Central memory CD8-positive, alpha-beta T cell (primary cell): ENCODE results near the gene ZNF423.

Experiments used
- ATAC-seq: fragments of 150-1000 bp; cut with Tn5 transposase; replicated peaks from 2 replicates; pipeline ENCODE4 v1.10.0; 2022; ENCODE audit warnings: mild to moderate bottlenecking, moderate FRiP score, moderate number of reproducible peaks; ENCODE audit not compliant: poor library complexity, severe bottlenecking; ENCODE audit errors: extremely low read depth
- DNase-seq, 2 donors: peaks; one replicate each; pipeline ENCODE4 v3.0.0; 2021; ENCODE audit warnings: low spot score in 2 of 2
- H3K27ac Mint-ChIP-seq: one replicate; pipeline ENCODE4 v1.8.0; 2022; ENCODE audit warnings: low read depth, mild to moderate bottlenecking, moderate library complexity, mixed read lengths
- H3K27me3 Mint-ChIP-seq: one replicate; pipeline ENCODE4 v1.8.0; 2022; ENCODE audit warnings: mixed read lengths
- H3K36me3 Mint-ChIP-seq: one replicate; pipeline ENCODE4 v1.8.0; 2022; ENCODE audit warnings: mild to moderate bottlenecking, moderate library complexity, mixed read lengths; ENCODE audit not compliant: insufficient read depth
- H3K4me1 Mint-ChIP-seq: one replicate; pipeline ENCODE4 v1.8.0; 2022; ENCODE audit warnings: mixed read lengths
- H3K4me3 Mint-ChIP-seq: one replicate; pipeline ENCODE4 v1.8.0; 2022; ENCODE audit warnings: mild to moderate bottlenecking, moderate library complexity, mixed read lengths
- H3K9me3 Mint-ChIP-seq: one replicate; pipeline ENCODE4 v1.8.0; 2022; ENCODE audit warnings: mixed read lengths

Gene ZNF423

GRCh38 chr16:49488740-49489525 lies 367.0 kb downstream of the ZNF423 start:
- Mint-ChIP-seq H3K36me3 (no peaks in the 10 kb centered on the region), H3K27ac (no peak overlapping the region), H3K27me3 (no peaks in the 10 kb centered on the region), H3K9me3 (no peaks in the 10 kb centered on the region), H3K4me3 (no peak overlapping the region), H3K4me1 (no peaks in the 10 kb centered on the region)
- DNase-seq = no peak
- ATAC-seq = no peak

DNA sequence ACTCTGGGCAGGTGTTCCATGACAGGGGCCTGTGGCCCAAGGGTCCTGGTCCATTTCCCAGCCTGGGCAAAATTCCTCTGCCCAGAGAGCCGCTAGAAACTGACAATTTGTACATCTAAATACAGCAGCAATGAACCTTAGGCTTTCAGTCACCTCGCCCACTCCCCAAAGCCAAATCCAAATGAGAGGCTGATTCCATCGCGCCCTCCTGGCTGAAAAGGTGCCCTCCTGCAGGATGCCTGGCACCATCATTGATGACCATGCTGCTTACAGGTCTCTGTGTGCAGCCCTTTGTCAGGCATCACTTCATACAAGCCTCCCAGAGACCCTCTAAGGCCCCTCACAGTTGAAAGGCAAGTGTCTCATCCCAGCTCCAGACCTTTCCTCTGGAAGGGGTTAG lies 367.6 kb downstream of the ZNF423 start:
- Mint-ChIP-seq H3K27me3 (peaks cover under 1% of the 10 kb centered on the region), H3K36me3 (no peaks in the 10 kb centered on the region)
- no peak for DNase-seq

DNA sequence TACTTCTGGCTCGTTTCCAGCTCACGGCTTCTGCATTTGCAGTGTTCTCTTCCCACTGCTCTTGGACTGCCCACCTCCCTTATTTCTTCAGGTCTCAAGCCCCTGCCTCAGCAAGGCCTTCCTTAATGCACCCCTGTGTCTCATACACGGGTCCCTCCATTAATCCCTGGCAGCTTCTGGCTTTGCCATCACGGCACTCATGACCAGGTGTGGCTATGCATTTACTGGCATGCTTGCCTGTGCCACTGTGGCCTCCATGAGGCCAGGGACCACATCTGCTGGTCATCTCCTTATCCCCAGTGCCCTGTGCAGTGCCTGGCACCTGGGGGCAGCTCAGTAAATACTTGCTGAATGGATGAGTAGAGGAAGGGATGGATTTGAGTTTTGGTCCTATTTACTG lies 368.2 kb downstream of the ZNF423 start:
- DNase-seq (no peak), ATAC-seq (no peak)
- Mint-ChIP-seq H3K9me3 (no peaks in the 10 kb centered on the region), H3K27ac (no peak overlapping the region), H3K27me3 (peaks cover 6% of the 10 kb centered on the region), H3K4me1 (no peaks in the 10 kb centered on the region), H3K36me3 (no peaks in the 10 kb centered on the region), H3K4me3 (no peak overlapping the region)

More for the DNA sequence above, 367.6 kb downstream of the ZNF423 start:
- Mint-ChIP-seq H3K4me3 (no peak overlapping the region), H3K27ac (no peak overlapping the region), H3K9me3 (no peaks in the 10 kb centered on the region), H3K4me1 (no peaks in the 10 kb centered on the region)
- no peak for ATAC-seq

GRCh38 chr16:49486400-49486799 lies 369.5 kb downstream of the ZNF423 start:
- no peak overlapping the region for H3K27ac Mint-ChIP-seq

GRCh38 chr16:49485663-49486062 lies 370.2 kb downstream of the ZNF423 start:
- H3K27ac Mint-ChIP-seq = no peak overlapping the region
- no peaks in the 10 kb centered on the region for H3K9me3 Mint-ChIP-seq
- H3K36me3 Mint-ChIP-seq = no peaks in the 10 kb centered on the region
- ATAC-seq = no peak
- no peak overlapping the region for H3K4me3 Mint-ChIP-seq
- no peak for DNase-seq
- H3K4me1 Mint-ChIP-seq = no peaks in the 10 kb centered on the region
- peaks cover 8% of the 10 kb centered on the region for H3K27me3 Mint-ChIP-seq

More at GRCh38 chr16:49486400-49486799, 369.5 kb downstream of the ZNF423 start:
- ATAC-seq = no peak
- no peak overlapping the region for H3K4me3 Mint-ChIP-seq
- H3K36me3 Mint-ChIP-seq = no peaks in the 10 kb centered on the region
- H3K27me3 Mint-ChIP-seq = peaks cover 8% of the 10 kb centered on the region
- no peak for DNase-seq
- H3K4me1 Mint-ChIP-seq = no peaks in the 10 kb centered on the region
- no peaks in the 10 kb centered on the region for H3K9me3 Mint-ChIP-seq

DNA sequence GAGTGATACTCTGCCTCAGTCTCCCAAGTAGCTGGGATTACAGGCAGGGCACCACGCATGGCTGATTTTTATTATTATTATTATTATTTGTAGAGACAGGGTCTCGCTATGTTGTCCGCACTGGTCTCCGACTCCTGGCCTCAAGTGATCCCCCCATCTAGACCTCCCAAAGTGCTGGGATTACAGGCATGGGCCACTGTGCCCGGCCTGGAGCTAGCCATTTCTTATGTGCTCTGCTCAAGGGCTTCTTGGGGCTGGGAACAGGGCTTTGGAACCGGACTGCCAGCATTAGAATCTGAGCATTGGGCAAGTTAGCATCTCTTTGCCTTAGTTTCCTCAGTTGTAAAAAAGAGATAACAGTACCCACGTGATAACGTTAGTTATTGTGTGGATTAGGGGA lies 371.0 kb downstream of the ZNF423 start:
- Mint-ChIP-seq H3K4me1 (no peaks in the 10 kb centered on the region), H3K27ac (no peak overlapping the region), H3K36me3 (no peaks in the 10 kb centered on the region), H3K9me3 (no peaks in the 10 kb centered on the region), H3K4me3 (peak overlapping the region; percentile 10), H3K27me3 (peaks cover 8% of the 10 kb centered on the region)
- no peak for ATAC-seq
- DNase-seq = no peak

GRCh38 chr16:49484451-49484849 lies 371.5 kb downstream of the ZNF423 start:
- Mint-ChIP-seq H3K9me3 (no peaks in the 10 kb centered on the region), H3K4me3 (peak overlapping the region; percentile 10), H3K27ac (no peak overlapping the region), H3K4me1 (no peaks in the 10 kb centered on the region), H3K27me3 (peaks cover 8% of the 10 kb centered on the region), H3K36me3 (no peaks in the 10 kb centered on the region)
- ATAC-seq (no peak), DNase-seq (no peak)

DNA sequence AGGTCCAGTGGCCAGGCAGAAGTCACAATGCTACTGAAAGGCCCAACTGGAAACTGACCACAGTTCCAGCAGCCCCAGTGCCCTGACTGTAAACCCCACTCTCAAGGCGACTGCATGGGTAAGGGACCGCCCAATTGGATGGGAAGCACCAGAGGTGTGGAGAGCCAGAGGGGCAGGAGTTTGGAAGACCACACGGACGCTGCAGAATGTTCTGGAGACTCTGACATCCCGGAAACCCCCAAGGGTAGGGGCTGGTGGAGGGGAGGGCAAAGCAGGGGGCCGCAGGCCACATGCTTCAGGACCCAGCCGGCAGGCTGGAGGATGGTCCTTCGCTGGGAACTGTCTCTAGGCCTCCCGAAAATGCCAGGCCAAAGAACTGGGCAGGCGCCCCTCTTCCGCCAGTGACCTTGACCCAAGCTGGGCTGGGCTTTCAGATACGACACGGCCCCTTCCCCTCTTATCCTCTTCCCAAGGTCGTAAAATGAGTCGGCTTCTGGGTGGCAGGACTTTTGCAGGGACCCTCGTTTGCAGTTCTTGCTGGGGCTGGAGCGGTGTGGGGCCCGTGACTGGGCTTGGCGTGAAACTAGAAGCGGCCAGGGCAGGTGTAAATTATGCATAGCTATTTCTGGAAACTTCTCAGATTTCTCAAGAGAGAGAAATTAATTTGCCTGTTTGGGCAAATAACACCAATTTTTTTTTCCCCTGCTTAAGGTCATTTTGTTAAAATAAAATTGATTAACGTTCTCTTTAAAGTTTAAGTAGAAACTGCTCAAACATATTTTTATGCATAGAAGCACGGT lies 372.1 kb downstream of the ZNF423 start:
- Mint-ChIP-seq H3K36me3 (no peaks in the 10 kb centered on the region), H3K27me3 (peaks cover 8% of the 10 kb centered on the region), H3K4me3 (no peak overlapping the region), H3K4me1 (no peaks in the 10 kb centered on the region), H3K9me3 (no peaks in the 10 kb centered on the region), H3K27ac (no peak overlapping the region)
- DNase-seq (no peak), ATAC-seq (no peak)

DNA sequence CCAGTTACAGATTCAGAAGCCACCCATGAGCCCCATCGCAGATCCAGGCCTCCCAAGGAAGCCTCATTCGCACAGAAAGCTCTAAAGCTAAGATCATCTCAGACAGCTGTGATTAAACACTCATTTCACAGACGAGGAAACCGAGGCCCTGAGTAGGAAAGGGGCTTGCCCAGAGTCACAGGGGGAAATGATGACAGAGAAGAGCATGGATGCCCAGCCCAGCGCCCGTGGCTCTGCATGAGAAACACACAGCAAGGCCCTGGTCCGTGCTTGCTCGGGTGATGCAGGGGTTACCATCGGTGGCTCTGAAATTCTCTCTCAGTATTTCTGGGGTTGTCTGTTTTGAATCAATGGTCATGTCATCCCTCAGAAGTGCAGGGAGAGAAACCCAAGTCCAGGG lies 372.7 kb downstream of the ZNF423 start:
- Mint-ChIP-seq H3K27ac (no peak overlapping the region), H3K36me3 (no peaks in the 10 kb centered on the region), H3K27me3 (peaks cover 8% of the 10 kb centered on the region), H3K4me3 (no peak overlapping the region), H3K4me1 (no peaks in the 10 kb centered on the region), H3K9me3 (no peaks in the 10 kb centered on the region)
- DNase-seq (no peak), ATAC-seq (no peak)

DNA sequence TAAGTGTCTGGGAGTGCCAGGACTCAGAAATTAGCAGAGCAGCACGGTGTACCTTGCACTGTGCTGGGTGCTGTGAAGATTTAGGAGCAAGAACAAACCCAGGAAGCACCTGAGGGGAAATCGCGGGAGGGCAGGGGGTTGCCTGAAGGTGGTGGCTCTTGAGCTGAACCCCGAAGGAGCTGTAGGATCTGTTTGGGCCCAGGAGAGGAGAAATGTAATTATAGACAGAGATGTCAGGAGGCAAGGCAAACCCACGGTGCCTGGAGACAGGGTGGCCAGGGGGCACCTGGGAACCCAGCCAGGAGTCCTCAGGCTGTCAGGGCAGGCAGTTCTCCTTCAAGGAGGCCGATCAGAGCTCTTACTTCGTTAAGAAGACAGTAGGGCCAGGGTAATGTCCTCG lies 373.2 kb downstream of the ZNF423 start:
- Mint-ChIP-seq H3K4me1 (no peaks in the 10 kb centered on the region), H3K4me3 (no peak overlapping the region), H3K9me3 (no peaks in the 10 kb centered on the region), H3K27ac (no peak overlapping the region), H3K36me3 (no peaks in the 10 kb centered on the region), H3K27me3 (peaks cover 8% of the 10 kb centered on the region)
- ATAC-seq (no peak), DNase-seq (no peak)

GRCh38 chr16:49478616-49479015 lies 377.3 kb downstream of the ZNF423 start:
- Mint-ChIP-seq H3K4me1 (no peaks in the 10 kb centered on the region), H3K9me3 (no peaks in the 10 kb centered on the region), H3K36me3 (no peaks in the 10 kb centered on the region), H3K27ac (no peak overlapping the region), H3K4me3 (no peak overlapping the region), H3K27me3 (peaks cover 8% of the 10 kb centered on the region)
- no peak for DNase-seq
- ATAC-seq = no peak

DNA sequence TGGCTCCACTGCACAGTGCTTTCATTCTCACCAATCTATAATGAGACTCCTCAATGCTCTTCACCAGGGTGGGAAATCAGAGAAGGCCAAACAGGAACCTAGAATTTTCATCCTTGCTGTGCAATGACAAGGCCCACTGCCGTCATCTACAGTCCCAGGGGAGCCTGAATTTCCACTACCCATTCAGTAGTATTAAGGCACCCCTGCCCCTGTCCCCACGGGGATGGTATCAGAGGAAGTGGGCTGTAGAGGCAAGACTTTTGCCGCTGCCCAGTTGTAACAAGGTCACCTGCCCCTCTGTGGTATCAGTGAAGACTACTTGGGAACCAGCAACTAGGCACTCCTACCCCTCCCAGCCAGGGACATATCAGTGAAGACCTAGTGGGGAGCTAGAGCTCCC lies 377.8 kb downstream of the ZNF423 start:
- ATAC-seq (no peak), DNase-seq (no peak)
- peaks cover 5% of the 10 kb centered on the region for H3K27me3 Mint-ChIP-seq
- H3K27ac Mint-ChIP-seq = no peak overlapping the region
- H3K4me1 Mint-ChIP-seq = no peaks in the 10 kb centered on the region
- no peaks in the 10 kb centered on the region for H3K9me3 Mint-ChIP-seq
- H3K4me3 Mint-ChIP-seq = no peak overlapping the region
- H3K36me3 Mint-ChIP-seq = no peaks in the 10 kb centered on the region
